ENCODE results near the gene AIDA.

Gene AIDA

DNA sequence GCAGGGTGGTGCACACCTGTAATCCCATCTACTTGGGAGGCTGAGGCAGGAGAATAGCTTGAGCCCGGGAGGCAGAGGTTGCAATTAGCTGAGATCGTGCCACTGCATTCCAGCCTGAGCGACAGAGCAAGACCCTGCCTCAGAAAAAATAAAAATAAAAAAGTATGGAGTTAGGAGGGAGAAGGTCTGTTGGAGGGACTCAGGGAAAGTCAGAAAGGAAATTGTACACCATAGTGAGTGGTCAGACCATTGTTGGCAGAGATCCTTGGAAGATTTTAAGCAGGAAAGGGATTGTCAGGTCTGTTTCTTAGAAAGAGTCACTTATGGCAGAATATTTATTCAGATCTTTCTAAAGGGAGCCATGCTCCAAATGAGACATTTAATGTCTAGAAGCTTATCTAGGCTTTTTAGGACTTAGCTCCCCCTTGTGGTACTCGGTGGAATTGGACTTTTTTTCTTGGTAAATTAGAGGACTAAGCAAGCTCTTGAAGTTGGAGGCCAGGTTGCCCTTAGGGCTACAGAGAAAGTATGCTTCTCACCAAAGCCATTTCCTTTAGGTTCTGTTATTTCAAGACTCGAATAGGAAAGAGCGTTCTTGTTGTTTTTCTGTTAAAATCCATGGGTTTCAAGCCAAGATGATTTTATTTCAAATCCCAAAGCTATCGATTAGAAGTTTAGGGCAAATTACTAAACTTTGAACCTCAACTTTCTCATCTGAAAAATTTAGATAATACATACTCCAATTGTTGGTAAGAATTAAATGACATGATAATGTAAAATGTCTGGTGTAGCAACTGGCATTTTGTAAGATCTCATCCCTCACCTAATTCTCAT lies 77.9 kb downstream of the AIDA start:
- ChIA-PET CTCF (interaction anchor here (0.6 to 5.6 kb wide), 23 partner anchors 9 to 468 kb away, joined by 3 to 52 read pairs (median 4); partner anchors contain the start of gene TAF1A), POLR2A (interaction anchor here (0.6 to 1.6 kb wide), 4 partner anchors 45 to 169 kb away, joined by 3 to 9 read pairs (median 4); partner anchors contain the start of genes AIDA, BROX and TAF1A)
- H3K9me3 ChIP-seq (ENCODE audit: control insufficient read depth, insufficient read depth, low read depth, low read length) = no peaks in the 10 kb centered on the region
- H3K4me1 ChIP-seq (ENCODE audit: control insufficient read depth, insufficient read depth, low read length) = no peaks in the 10 kb centered on the region
- H3K36me3 ChIP-seq (ENCODE audit: control insufficient read depth in 2 of 2, insufficient read depth in 1 of 2, low read length in 2 of 2) = peaks cover 31 to 92% of the 10 kb centered on the region in 2 experiments
- H3K27ac ChIP-seq (ENCODE audit: extremely low read depth, low read depth, low read length) = no peak overlapping the region
- H3K4me3 ChIP-seq (ENCODE audit: low read depth, low read length) = no peak overlapping the region
- TF ChIP-seq, protein P1, sequence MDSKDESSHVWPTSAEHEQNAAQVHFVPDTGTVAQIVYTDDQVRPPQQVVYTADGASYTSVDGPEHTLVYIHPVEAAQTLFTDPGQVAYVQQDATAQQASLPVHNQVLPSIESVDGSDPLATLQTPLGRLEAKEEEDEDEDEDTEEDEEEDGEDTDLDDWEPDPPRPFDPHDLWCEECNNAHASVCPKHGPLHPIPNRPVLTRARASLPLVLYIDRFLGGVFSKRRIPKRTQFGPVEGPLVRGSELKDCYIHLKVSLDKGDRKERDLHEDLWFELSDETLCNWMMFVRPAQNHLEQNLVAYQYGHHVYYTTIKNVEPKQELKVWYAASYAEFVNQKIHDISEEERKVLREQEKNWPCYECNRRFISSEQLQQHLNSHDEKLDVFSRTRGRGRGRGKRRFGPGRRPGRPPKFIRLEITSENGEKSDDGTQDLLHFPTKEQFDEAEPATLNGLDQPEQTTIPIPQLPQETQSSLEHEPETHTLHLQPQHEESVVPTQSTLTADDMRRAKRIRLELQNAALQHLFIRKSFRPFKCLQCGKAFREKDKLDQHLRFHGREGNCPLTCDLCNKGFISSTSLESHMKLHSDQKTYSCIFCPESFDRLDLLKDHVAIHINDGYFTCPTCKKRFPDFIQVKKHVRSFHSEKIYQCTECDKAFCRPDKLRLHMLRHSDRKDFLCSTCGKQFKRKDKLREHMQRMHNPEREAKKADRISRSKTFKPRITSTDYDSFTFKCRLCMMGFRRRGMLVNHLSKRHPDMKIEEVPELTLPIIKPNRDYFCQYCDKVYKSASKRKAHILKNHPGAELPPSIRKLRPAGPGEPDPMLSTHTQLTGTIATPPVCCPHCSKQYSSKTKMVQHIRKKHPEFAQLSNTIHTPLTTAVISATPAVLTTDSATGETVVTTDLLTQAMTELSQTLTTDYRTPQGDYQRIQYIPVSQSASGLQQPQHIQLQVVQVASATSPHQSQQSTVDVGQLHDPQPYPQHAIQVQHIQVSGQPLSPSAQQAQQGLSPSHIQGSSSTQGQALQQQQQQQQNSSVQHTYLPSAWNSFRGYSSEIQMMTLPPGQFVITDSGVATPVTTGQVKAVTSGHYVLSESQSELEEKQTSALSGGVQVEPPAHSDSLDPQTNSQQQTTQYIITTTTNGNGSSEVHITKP (tag by site-specific recombination; IDR thresholded peaks at IDR 0.05) = no peak
- TF ChIP-seq ZNF24 (tag by site-specific recombination; IDR thresholded peaks at IDR 0.05) (no peak), HOXC10 (CRISPR knock-in tag; IDR thresholded peaks at IDR 0.05) (no peak), ZNF529 (tag by site-specific recombination; IDR thresholded peaks at IDR 0.05; ENCODE audit: insufficient replicate concordance) (no peak), ZNF423 (tag by site-specific recombination; IDR thresholded peaks at IDR 0.05) (no peak), REPIN1 (tag by site-specific recombination; IDR thresholded peaks at IDR 0.05; ENCODE audit: low read depth) (no peak), ZBTB48 (tag by site-specific recombination; IDR thresholded peaks at IDR 0.05) (no peak), INSM2 (tag by site-specific recombination; IDR thresholded peaks at IDR 0.05) (no peak), ZNF621 (tag by site-specific recombination; IDR thresholded peaks at IDR 0.05) (no peak), GFI1B (tag by site-specific recombination; IDR thresholded peaks at IDR 0.05) (no peak), ZNF701 (tag by site-specific recombination; IDR thresholded peaks at IDR 0.05) (no peak), YY1 (tag by site-specific recombination; IDR thresholded peaks at IDR 0.05) (no peak), ZNF660 (tag by site-specific recombination; IDR thresholded peaks at IDR 0.05) (peak; percentile 46; the same call in 1 of the 2 replicates), ZNF280D (tag by site-specific recombination; IDR thresholded peaks at IDR 0.05) (no peak), KLF9 (tag by site-specific recombination; IDR thresholded peaks at IDR 0.05; ENCODE audit: low read depth) (no peak), ZNF175 (tag by site-specific recombination; IDR thresholded peaks at IDR 0.05) (no peak), KLF17 (tag by site-specific recombination; IDR thresholded peaks at IDR 0.05) (no peak), ZNF16 (tag by site-specific recombination; IDR thresholded peaks at IDR 0.05; ENCODE audit: low read depth) (no peak), ZNF155 (tag by site-specific recombination; IDR thresholded peaks at IDR 0.05) (no peak), ZBTB17 (tag by site-specific recombination; IDR thresholded peaks at IDR 0.05) (peak; percentile 41; the same call in 1 of the 2 replicates), HOXA7 (CRISPR knock-in tag; IDR thresholded peaks at IDR 0.05; ENCODE audit: borderline replicate concordance) (no peak), ZNF239 (tag by site-specific recombination; IDR thresholded peaks at IDR 0.05) (no peak), IKZF3 (tag by site-specific recombination; IDR thresholded peaks at IDR 0.05) (no peak), CTCF (tag by site-specific recombination; IDR thresholded peaks at IDR 0.05) (peak; percentile 46; the same call in 1 of the 2 replicates), ZNF558 (tag by site-specific recombination; IDR thresholded peaks at IDR 0.05) (no peak)
- TF ChIP-seq, protein P2, sequence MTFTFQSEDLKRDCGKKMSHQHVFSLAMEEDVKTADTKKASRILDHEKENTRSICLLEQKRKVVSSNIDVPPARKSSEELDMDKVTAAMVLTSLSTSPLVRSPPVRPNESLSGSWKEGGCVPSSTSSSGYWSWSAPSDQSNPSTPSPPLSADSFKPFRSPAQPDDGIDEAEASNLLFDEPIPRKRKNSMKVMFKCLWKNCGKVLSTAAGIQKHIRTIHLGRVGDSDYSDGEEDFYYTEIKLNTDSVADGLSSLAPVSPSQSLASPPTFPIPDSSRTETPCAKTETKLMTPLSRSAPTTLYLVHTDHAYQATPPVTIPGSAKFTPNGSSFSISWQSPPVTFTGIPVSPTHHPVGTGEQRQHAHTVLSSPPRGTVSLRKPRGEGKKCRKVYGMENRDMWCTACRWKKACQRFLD (tag by site-specific recombination; IDR thresholded peaks at IDR 0.05) = no peak
